ENCODE results near the gene LZTFL1. TPM values are rescaled to one million over a fixed set of nuclear protein-coding genes. Genes with fewer than 3 reads are reported as not detected.

LZTFL1 gene
- total and polyA plus RNA-seq, 4 donors: 3.4 to 11.8 (median 5.7) TPM

GRCh38 chr3:45789235-45789812 lies 52.6 kb downstream of the LZTFL1 start (continued):
- TF ChIP-seq, protein P1, sequence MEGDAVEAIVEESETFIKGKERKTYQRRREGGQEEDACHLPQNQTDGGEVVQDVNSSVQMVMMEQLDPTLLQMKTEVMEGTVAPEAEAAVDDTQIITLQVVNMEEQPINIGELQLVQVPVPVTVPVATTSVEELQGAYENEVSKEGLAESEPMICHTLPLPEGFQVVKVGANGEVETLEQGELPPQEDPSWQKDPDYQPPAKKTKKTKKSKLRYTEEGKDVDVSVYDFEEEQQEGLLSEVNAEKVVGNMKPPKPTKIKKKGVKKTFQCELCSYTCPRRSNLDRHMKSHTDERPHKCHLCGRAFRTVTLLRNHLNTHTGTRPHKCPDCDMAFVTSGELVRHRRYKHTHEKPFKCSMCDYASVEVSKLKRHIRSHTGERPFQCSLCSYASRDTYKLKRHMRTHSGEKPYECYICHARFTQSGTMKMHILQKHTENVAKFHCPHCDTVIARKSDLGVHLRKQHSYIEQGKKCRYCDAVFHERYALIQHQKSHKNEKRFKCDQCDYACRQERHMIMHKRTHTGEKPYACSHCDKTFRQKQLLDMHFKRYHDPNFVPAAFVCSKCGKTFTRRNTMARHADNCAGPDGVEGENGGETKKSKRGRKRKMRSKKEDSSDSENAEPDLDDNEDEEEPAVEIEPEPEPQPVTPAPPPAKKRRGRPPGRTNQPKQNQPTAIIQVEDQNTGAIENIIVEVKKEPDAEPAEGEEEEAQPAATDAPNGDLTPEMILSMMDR (IDR thresholded peaks at IDR 0.05; ENCODE audit: low read depth, low read length, missing input control): no peak
- TF ChIP-seq NR2F2 (IDR thresholded peaks at IDR 0.05): no peak
- TF ChIP-seq ATF3 (IDR thresholded peaks at IDR 0.05): no peak
- TF ChIP-seq MAX (IDR thresholded peaks at IDR 0.05): no peak
- TF ChIP-seq RAD21 (IDR thresholded peaks at IDR 0.05): no peak
- TF ChIP-seq SP1 (IDR thresholded peaks at IDR 0.05): no peak
- no peak for TF ChIP-seq TAF1 (conservative IDR thresholded peaks at IDR 0.05)
- TF ChIP-seq RXRA (IDR thresholded peaks at IDR 0.05): no peak

GRCh38 chr3:45787551-45787950 lies 54.4 kb downstream of the LZTFL1 start:
- Histone ChIP-seq H3K27me3 (ENCODE audit: control insufficient read depth in 4 of 4, insufficient read depth in 4 of 4, low read length in 3 of 4) (no peaks in the 10 kb centered on the region), H3K4me3 (ENCODE audit: low read depth in 1 of 3, low read length in 3 of 3) (no peak overlapping the region), H3K27ac (ENCODE audit: low read depth in 1 of 2, low read length in 2 of 2) (no peak overlapping the region), H3K36me3 (ENCODE audit: control insufficient read depth in 4 of 4, insufficient read depth in 3 of 4, low read depth in 1 of 4, low read length in 3 of 4) (no peaks in the 10 kb centered on the region), H3K9ac (ENCODE audit: low read depth in 1 of 2, low read length in 2 of 2) (no peak overlapping the region), H3K4me1 (ENCODE audit: control insufficient read depth in 4 of 4, insufficient read depth in 4 of 4, low read length in 3 of 4) (no peaks in the 10 kb centered on the region), H3K9me3 (ENCODE audit: control insufficient read depth in 4 of 4, low read length in 3 of 4) (no peaks in the 10 kb centered on the region)
- DNase-seq (ENCODE audit: low spot score): peak; percentile 17
- 98% methylated on average over 2 of the region's 2 CpGs for WGBS
- no peak for TF ChIP-seq SP1 (IDR thresholded peaks at IDR 0.05)
- TF ChIP-seq FOXA2 (IDR thresholded peaks at IDR 0.05): no peak
- TF ChIP-seq HNF4G (IDR thresholded peaks at IDR 0.05): no peak
- TF ChIP-seq MAX (IDR thresholded peaks at IDR 0.05): no peak
- no peak for TF ChIP-seq RAD21 (IDR thresholded peaks at IDR 0.05)
- TF ChIP-seq GABPA (IDR thresholded peaks at IDR 0.05 in 1 of 2, conservative IDR thresholded peaks at IDR 0.05 in 1 of 2): no peak
- TF ChIP-seq HNF4A (conservative IDR thresholded peaks at IDR 0.05): no peak
- TF ChIP-seq RXRA (IDR thresholded peaks at IDR 0.05): no peak
- no peak for TF ChIP-seq EGR1 (IDR thresholded peaks at IDR 0.05; ENCODE audit: low read depth in 2 of 2)
- TF ChIP-seq, protein P2, sequence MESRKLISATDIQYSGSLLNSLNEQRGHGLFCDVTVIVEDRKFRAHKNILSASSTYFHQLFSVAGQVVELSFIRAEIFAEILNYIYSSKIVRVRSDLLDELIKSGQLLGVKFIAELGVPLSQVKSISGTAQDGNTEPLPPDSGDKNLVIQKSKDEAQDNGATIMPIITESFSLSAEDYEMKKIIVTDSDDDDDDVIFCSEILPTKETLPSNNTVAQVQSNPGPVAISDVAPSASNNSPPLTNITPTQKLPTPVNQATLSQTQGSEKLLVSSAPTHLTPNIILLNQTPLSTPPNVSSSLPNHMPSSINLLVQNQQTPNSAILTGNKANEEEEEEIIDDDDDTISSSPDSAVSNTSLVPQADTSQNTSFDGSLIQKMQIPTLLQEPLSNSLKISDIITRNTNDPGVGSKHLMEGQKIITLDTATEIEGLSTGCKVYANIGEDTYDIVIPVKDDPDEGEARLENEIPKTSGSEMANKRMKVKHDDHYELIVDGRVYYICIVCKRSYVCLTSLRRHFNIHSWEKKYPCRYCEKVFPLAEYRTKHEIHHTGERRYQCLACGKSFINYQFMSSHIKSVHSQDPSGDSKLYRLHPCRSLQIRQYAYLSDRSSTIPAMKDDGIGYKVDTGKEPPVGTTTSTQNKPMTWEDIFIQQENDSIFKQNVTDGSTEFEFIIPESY (IDR thresholded peaks at IDR 0.05): no peak
- TF ChIP-seq YY1 (IDR thresholded peaks at IDR 0.05): no peak
- TF ChIP-seq REST (IDR thresholded peaks at IDR 0.05): no peak
- TF ChIP-seq FOXA1 (IDR thresholded peaks at IDR 0.05): no peak
- TF ChIP-seq JUND (IDR thresholded peaks at IDR 0.05): no peak
- no peak for TF ChIP-seq ATF3 (IDR thresholded peaks at IDR 0.05)
- TF ChIP-seq, protein P1 (IDR thresholded peaks at IDR 0.05; ENCODE audit: low read depth, low read length, missing input control): no peak
- TF ChIP-seq NR2F2 (IDR thresholded peaks at IDR 0.05): no peak
- TF ChIP-seq TAF1 (conservative IDR thresholded peaks at IDR 0.05): no peak
